Measurements from ENCODE around the gene HABP2. TPM values are rescaled to one million over a fixed set of nuclear protein-coding genes. Genes with fewer than 3 reads are reported as not detected.

The HABP2 gene
- total RNA-seq, 1 experiment from 2014 or later: not detected

DNA sequence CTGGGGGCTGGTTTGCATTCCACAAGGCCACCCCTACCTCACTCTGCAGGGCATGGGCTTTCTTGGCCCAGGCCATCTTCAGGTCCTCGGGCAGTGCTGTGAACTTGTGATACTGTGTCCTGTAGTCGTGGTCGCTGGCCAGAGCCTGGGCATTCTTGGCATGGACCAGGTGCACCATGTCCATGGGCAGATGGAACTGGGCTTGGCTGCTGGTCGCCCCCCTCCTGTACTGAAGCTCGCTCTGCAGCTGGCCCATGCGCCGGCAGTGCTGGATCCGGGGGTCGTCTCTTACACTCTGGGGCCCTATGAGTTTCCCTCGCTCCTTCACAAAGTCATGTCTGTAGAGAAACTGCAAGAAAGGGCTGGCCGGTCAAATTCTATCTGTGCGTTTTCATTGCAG lies 51.7 kb downstream of the HABP2 start:
- Mint-ChIP-seq H3K27me3 (ENCODE audit: low read depth) (peaks cover 20% of the 10 kb centered on the region), H3K36me3 (ENCODE audit: insufficient read depth in 1 of 3, low read depth in 3 of 3) (no peaks in the 10 kb centered on the region), H3K9me3 (no peaks in the 10 kb centered on the region), H3K4me3 (no peak overlapping the region), H3K4me1 (no peaks in the 10 kb centered on the region), H3K27ac (no peak overlapping the region)
- Histone ChIP-seq H3K4me1 (ENCODE audit: insufficient read depth, low read length) (no peaks in the 10 kb centered on the region), H4K8ac (replicated peaks; ENCODE audit: insufficient read length, low read depth, low read length) (no peak overlapping the region), H4K20me1 (ENCODE audit: control insufficient read depth, insufficient read depth, insufficient read length) (no peaks in the 10 kb centered on the region), H3K79me2 (ENCODE audit: insufficient read depth, low read length) (no peaks in the 10 kb centered on the region), H2AFZ (ENCODE audit: low read length) (no peak overlapping the region), H3K27ac (ENCODE audit: insufficient read length, low read depth, low read length) (no peak overlapping the region), H3K4ac (ENCODE audit: low read depth, low read length) (no peak overlapping the region), H3K9me3 (ENCODE audit: control insufficient read depth, low read depth, low read length) (no peaks in the 10 kb centered on the region), H3K4me2 (ENCODE audit: insufficient read depth, insufficient read length, low read length) (no peak overlapping the region), H2AK5ac (ENCODE audit: insufficient read length, low read length) (no peak overlapping the region), H3K27me3 (ENCODE audit: insufficient read depth, low read length) (no peaks in the 10 kb centered on the region), H3K23me2 (ENCODE audit: insufficient read length, low read depth, low read length, poor library complexity, severe bottlenecking) (no peaks in the 10 kb centered on the region), H3K14ac (ENCODE audit: insufficient read depth, low read length) (no peak overlapping the region; the same call in 1 of the 2 replicates), H3K23ac (ENCODE audit: insufficient read length, low read depth, low read length) (no peak overlapping the region), H3K56ac (ENCODE audit: insufficient read length, low read depth, low read length) (no peak overlapping the region), H4K91ac (ENCODE audit: insufficient read length, low read depth, low read length) (no peak overlapping the region), H2BK15ac (ENCODE audit: low read depth, low read length) (no peak overlapping the region), H3K9ac (ENCODE audit: extremely low read depth, insufficient read length, low read length) (no peak overlapping the region), H2BK20ac (ENCODE audit: low read depth, low read length, poor library complexity, severe bottlenecking) (no peak overlapping the region), H3T11ph (ENCODE audit: low read length) (no peak overlapping the region), H2BK5ac (ENCODE audit: insufficient read length, low read length) (no peak overlapping the region), H3K18ac (ENCODE audit: insufficient read length, low read depth, low read length) (no peak overlapping the region), H2BK120ac (ENCODE audit: low read depth, low read length, poor library complexity, severe bottlenecking) (no peak overlapping the region), H3K79me1 (ENCODE audit: insufficient read depth, low read depth, low read length, poor library complexity, severe bottlenecking) (no peaks in the 10 kb centered on the region), H4K5ac (ENCODE audit: insufficient read length, low read depth, low read length) (no peak overlapping the region), H2BK12ac (ENCODE audit: insufficient read length, low read depth, low read length) (no peak overlapping the region)
- WGBS (ENCODE audit: extremely low coverage, insufficient read length, low lambda C conversion rate): no CpG with 5 or more reads among the region's 12 CpGs
- DNase-seq: no peak
- TF ChIP-seq CTCF (conservative IDR thresholded peaks at IDR 0.05): no peak
